ENCODE results near the gene OSM.
"Not testable (repeated sequence)": the region's sequence is repeated elsewhere in the genome, so short reads cannot be mapped to it uniquely, and the experiment has no call there.

The OSM gene

DNA sequence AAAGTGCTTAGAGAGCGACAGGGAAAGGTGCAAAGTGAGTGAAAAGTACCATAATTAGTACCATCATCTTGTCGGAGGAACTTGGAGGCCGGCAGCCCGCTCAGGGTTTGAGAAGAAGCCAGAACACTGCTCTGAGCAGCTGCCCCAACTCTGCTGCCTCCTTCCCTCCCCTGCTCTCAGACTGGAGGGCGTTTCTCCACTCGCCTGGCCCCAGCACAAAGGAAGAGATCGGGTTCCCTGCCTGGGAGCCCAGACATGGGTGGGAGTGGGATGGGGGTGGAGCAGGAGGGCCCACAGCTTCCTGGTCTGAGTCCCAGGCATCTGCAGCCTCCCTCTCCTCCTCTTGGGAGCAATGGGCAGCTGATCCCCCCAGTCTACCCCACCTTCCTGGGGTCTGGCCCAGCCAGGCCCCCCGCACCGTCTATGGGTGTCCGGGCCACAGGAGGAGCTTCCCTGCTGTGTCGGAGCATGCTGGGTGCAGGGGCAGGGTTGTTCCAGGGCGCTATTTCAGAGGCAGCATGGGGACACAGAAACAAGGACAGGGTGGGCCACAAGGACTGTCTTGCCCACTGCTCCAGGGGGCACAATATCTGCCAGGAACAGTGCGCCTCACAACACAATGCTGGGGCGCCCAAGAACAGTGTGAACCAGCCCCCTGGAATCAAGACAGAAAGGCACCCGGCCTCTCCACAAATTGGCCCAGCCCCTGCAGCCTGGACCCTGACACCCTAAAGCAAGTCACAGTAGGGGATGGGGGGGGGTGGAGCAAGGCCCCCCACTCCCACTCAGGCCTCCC is 24.9 kb downstream of the OSM start:
- DNase-seq = no peak

DNA sequence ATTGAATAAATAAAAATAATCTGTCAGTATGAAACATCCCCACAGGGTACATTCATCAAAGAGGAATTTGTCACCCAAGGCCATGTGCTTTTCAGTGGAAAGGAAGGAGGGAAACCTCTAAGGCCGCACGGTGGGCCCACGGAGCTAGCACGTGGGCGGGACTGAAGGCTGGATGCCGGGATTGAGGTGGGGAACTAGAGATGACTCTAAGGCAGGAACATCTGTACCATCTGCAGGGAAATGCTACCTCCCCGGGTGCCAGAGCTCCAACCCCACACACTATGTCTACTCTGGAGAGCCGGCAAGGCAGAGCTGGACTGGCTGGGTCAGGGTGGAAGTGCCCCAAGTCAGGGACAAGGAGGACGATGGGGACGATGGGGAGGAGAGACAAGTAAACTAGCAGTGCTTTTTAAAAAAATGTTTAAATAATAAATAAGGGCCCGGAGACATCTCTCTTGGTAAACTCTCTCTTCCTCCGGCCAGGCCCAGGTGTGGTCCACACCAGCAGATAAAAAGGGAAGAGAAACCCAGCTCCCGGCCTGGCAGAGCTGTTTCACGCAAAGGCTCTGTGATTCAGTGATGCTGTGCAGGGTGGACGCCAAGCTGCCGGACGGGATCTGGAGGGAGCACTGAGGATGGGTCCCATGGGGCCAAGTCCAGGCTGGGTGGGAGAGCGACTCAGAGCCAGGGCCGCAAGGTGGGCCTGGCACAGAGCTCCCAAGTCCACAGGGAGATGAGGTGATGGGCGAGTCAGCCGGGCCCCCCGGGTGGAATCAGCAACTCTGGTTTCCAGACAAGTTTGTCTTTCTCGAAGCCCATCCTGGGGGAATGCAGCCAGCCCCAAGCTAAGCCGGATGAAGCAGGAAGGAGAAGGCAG is 25.9 kb downstream of the OSM start:
- no peak for DNase-seq

DNA sequence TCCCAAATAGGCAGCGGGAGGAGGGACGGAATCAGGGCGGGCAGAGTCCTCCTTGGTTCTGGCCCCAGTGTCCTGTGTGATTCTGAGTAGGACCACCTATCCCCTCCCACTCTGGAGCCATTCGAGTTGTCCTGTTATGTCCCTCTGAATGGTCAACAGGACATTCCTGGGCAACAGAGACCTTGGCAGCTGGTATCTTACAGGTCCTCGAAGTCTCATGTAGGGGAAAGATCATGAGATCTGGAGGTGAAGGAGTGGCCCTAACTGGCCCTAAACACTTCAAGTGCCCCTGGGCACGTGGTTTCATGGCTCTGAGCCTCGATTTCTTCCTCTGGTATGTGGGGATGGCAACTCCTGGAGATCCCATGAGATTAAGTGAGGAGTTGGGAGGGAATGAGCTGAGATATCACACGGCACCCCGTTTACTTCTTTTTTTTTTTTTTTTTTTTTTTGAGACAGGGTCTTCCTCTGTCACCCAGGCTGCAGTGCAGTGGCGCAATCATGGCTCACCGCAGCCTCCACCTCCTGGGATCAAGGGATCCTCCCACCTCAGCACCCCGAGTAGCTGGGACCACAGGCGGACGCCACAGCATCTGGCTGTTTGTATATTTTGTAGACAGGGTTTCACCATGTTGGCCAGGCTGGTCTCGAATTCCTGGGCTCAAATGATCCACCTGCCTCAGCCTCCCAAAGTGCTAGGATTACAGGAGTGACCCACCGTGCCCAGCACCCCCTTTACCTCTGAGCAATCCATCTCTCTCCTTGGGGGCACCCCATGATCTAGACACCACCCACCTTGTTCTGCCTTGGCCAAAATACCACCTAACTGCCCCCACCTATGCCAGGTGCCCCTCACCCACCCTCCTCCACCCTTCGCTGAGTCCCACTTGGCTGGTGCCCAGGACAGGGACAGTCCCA is 26.9 kb downstream of the OSM start:
- DNase-seq = no peak

DNA sequence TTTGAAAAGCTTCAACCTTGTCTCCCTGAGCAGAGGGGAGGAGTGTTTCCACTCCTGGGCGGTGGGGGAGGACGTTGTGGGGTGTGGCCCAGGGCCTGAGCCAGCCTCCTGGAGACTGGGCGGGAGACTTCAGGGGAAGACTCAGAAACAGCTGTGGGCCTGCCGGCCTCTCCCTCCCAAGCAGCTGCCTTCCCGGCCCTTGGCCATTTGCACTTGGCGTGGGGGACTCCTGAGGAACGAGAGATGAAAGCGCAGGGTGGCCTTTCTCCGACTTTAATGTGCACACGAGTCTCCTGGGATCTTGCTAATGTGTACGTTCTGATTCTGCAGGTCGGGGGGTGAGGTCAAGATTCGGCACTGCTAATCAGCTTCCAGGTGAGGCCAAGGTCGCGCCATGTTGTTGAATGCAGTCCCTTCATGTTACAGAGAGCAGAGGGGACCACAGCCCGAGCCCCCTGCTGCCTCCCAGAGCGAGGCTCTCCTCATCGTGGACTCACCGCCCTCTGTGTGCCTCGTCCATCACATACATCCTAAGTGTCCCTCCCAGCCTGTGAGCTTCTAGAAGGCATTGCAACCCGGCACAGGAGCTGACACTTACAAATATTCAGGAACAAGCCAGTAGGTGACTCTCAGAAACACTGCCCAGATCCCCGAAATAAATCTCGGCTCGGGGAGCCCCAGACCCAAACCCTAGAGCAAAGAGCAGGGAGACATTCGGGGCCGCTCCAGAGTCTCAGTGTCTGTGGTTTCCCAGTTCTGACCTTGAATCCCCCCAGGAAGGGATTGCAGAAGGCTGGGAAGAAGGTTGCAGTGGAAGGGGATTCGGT is 27.8 kb downstream of the OSM start:
- no peak for DNase-seq

GRCh38 chr22:30238136-30238535 is 28.5 kb downstream of the OSM start:
- DNase-seq = no peak

DNA sequence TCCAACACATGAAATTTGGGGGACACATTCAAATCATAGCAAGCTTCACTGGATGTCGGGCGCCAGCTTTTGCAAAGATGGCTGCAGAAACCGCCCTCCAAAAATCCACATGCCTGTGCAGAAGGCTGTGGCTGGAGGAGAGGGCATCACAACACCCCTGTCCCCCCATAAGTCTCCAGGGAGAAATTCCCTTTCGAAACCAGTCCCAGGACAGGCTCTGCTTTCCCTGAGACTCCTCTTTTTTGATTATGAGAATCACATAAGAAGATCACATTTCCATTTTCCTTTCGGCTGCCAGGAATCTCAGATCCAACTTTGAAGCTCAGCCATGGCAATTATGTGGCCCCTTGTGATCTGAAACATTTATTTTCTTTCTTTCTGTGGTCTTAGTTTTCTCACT is 29.8 kb downstream of the OSM start:
- no peak for DNase-seq

DNA sequence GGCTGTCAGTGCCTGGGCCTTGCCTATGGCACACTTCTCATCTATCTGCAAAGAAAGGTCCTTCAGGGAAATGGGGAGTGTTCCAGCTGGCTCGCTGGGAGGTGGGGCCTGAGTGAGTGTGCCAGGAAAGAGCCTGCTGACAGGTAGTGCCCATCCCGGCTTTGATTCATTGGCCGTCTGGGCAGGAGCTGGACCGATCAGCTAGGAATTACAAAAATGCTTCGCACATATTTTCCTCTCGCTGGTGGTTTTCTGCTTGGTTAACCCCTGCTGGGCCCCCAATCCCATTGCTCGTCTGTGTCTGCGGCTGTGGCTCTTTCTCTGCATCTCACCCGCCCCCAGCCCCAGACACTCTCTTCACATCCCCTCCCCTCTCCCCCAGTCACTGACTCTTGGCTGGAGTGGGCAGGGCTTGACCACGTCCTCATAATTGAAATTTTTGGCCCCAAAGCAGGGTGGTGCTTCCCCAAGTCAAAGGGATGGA is 30.9 kb downstream of the OSM start:
- no peak for DNase-seq

DNA sequence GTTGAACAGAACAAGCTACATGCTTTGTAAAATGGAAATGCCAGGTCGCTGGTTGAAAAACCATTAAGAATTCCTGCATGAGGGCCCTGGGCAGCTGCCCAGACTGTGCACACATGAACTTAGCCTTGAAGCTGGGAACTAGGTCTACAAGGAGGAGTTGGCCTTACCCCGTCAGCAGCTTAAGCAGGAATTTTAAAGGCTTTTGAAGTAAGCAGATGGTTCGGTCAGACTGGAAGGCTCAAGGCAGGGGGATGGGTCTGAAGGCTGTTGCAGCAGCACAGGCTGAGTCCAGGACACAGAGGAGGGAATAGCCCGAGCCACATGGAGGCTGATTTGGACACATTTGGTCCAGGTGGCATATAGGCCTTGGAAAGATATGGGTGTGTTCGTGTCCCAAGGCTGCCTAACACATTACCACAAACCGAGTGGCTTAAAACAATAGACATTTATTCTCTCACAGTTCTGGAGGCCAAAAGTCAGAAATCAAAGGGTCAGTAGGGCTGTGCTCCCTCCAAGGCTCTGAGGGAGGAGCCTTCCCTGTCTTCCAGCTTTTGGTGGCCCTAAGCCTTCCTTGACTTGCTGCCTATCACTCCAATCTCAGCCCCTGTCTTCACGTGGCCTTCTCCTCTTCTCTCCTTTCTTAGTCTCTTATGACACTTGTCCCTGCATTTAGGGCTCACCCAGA is 31.7 kb downstream of the OSM start:
- no peak for DNase-seq

GRCh38 chr22:30234325-30234724 is 32.3 kb downstream of the OSM start:
- not testable (repeated sequence) for DNase-seq

- DNase-seq = no peak
Measured at GRCh38 chr22:30233582-30233981, 33.1 kb downstream of the OSM start.

- DNase-seq = no peak
Measured at GRCh38 chr22:30232716-30233218, 33.9 kb downstream of the OSM start.

DNA sequence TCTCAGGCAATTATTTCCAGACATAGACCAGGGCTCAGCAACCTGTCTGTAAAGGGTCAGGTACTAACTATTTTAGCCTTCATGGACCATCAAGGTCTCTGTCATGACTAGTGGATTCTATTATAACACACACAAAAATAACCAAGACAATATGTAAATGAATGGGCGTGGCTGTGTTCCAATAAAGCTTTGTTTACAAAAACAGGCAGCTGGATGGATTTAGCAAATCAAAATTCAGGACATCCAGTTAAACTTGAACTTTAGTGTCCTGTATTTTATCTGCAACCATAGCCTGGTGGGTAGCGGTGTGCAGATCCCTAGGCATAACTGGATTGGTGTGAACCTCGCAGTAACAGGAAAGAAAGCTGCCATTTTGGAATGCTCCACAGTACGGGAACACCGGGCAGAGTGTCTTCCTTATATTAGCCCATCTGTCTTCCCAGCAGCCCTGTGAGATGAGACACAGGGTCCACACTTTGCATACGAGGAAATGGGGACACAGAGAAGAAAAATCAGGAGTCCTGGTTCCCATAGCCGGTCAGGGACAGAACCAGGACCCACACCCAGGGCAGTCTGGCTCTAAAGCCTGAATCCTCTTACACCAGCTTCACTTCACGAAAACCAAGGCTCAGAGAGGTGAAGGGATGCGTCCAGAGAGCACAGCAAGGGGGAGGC is 35.7 kb downstream of the OSM start:
- DNase-seq = no peak

GRCh38 chr22:30230330-30230729 is 36.3 kb downstream of the OSM start:
- no peak for DNase-seq

DNA sequence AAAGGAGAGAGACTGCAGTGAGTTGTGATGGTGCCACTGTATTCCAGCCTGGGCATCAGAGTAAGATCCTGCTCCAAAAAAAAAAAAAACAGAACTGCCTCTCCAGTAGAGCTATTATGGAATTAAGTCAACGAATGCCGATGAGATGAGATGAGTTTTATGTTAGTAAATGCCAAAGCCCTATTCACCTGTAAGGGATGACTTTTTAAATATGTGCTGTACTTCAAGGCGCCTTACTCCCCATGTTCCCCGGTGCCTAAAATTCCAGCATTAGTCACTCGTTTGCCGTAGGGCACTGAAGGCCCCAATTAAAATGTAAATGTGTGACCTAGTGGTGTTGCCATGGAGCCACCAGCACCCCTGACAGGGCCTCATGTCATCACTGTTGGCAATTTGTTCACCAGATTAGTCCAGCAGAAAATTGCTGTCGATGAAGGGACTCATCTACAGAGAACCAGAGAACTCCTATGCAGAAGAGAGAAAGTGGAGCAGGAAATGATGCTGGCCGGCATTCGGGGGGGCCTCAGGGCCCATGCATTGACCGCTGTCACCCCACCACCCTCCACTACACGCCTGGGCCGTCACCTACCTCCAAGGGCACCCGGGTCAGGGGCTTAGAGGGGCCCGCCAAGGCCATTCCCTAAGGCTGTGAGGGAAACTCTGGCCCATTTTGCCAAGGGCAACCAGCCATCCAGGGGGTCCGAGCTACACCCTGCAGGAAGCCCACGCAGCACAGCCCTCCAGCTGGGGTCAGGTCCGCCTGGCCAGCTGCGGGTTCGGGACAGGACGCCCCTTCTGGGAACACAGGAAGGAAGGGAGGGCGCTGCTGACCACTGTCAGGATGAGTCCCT is 37.9 kb downstream of the OSM start:
- DNase-seq = no peak

- no peak for DNase-seq
Measured at GRCh38 chr22:30227438-30228228, 39.0 kb downstream of the OSM start.

- DNase-seq = no peak
Measured at GRCh38 chr22:30226192-30226832, 40.3 kb downstream of the OSM start.

- no peak for DNase-seq
Measured at GRCh38 chr22:30225220-30225927, 41.3 kb downstream of the OSM start.

Measured in activated naive CD4-positive, alpha-beta T cell treated with Interleukin-2 at 50 U/mL for 16 hours (primary cell).